Activated T-helper 1 cell treated with anti-CD3 and anti-CD28 coated beads, Interleukin-2, amount 50 U/mL, for 16 hours (primary cell): ENCODE results near the gene ABHD2.
"Not testable (repeated sequence)": the region's sequence is repeated elsewhere in the genome, so short reads cannot be mapped to it uniquely, and the experiment has no call there.

Experiments
- DNase-seq, 2 donors: peaks; one replicate each; pipeline ENCODE4 v3.0.0-alpha.2; 2020; ENCODE audit warnings: low read depth in 1 of 2, low spot score in 1 of 2

ABHD2 gene

DNA sequence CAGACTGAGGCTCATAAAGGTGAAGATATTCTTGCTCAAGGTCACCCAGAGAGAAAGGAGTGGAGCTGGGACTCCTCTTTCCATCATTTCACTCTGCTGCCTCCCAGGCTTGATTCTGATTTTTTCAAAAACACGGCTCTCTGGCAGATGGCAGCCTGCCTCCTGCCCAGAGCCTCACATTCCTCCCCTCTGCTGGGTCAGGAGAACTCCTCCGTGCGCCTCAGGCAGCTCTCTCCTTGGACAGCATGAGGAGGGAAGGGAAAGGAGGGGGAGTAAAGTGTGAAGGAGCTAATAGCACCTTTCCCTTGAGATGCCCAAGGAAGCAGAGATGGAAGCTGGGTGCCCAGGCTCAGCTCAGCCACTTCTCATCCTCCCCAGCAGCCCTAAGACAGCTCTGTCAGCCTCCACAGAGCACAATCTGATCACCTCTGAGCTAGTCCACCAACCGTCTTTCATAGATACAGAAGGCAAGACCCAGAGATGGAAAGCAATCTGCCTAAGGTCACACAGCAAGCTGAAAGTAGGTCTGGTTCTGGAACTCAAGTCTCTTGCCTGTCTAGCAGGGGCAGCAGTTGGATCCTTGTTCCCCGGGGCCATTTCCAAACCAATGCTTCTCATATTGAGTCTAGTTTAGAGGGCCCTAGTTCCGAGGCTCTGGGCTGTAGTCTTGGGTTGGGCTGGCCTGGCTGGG lies 129.6 kb downstream of the ABHD2 start:
- DNase-seq = no peak

DNA sequence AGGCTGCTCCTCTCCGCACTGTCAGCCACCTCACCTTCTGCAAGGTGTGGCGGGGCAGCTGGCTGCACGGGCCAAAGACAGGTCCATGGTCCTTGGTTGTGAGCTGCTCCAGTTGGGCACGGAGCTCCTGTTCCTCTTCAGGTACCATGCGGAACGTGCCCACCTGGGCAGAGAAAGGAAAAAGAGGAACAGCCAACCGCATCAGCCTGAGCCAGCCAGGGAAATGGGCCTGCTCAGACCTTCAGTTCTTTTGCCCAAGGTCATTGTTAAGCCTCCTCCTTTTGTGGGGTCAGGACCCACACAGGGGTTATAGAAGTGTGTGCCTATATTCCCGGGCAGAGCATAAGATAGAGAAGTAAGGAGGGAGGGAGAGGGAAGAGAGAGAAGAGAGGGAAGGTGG lies 130.3 kb downstream of the ABHD2 start:
- DNase-seq = no peak

DNA sequence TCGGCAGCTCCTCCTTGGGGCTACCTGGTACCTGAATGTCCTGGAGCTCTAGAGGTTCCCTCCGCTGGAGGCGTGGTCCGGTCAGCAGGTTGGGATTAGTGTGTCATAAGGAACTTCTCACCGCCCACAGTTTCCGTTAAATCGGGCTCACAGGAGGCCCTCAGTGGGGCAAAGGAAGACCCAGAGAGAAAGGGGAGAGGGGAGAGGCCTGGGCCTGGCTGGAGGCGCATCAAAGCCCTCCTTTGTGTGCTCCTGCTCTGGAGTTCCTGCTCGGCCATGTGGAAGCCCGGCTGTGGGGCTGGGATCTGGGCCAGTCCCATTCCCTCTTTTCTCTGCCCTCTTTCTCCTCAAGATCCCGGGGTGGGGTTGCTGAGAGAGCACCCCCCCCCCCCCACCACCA lies 133.3 kb downstream of the ABHD2 start, which contains the start of gene RLBP1:
Gene RLBP1, minus strand, starts transcription at position 37 of the 400 bp plus-strand sequence. CDS start 2,604 bp downstream, outside the sequence.
- no peak for DNase-seq

DNA sequence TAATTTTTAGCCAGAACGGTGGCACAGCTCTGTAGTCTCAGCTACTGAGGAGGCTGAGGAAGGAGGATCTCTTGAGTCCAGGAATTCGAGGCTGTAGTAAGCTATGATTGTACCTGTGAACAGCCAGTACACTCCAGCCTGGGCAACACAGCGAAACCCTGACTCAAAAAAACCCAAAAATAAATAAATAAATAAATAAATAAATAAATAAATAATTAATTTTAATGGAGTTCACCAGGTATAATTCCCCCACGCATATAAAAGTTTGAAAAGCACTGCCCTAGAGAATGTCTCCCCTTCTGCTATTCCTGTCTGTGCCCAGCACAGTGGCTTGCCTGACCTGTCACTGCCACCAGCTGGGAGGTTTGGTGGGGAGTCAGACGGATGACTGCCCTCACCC lies 137.3 kb downstream of the ABHD2 start:
- DNase-seq = no peak

DNA sequence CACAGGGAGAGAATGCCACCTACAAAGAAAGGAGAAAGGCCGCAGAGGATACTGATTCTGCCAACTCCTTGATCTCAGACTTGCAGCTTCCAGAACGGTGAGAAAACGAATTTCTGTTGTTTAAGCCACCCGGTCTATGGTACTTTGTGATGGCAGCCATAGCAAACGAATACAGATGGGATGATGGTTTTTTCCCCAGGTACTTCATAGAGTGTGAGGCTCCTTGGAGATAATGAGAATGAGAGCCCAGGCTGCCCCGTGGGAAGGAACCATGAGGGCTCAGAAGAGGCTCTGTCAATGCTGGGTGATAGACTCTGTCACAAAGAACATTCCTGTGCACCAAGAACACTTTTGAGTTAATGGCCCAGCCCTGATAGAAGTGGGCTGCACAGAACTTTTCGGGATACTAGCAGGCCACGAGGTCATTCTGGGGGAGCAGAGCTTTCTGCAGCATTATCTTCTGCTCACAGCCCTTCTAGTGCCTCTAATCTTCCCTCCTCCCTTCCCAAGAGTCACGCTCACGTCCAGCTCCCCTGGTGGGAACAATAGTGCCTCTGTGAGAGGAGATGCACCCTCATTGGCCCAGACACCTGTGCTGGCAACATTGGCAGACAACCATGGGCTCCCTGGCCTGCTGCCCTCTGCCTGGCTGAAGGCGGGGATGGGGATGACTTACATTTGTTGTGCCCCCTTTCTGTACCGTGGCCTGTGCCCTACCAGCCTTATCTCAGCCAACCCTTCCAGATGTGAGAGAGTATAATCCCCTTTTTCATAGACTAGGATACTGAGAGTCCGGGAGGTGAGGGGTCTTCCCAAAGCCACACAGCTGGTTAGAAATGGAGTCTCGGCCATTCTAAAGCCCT lies 138.3 kb downstream of the ABHD2 start:
- DNase-seq = no peak

DNA sequence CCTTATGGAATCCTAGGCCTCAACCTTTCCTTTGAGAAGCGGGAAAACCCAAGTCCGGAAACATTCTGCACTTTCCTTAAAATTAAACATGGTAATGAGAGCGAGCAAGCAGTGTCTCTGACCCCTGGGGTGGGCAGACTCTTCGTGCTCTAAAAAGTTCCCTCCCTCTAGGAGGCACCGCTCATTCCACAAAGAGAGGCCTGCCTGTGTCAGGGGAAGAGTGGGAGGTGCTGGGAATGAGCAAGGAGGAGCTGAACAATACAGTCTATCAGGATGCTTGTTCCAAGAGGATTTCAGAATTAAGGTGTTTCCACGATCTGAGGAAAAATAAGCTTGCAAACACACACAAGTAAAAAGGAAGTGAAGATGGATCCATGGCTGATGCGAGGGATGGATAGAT lies 139.2 kb downstream of the ABHD2 start:
- DNase-seq = no peak

DNA sequence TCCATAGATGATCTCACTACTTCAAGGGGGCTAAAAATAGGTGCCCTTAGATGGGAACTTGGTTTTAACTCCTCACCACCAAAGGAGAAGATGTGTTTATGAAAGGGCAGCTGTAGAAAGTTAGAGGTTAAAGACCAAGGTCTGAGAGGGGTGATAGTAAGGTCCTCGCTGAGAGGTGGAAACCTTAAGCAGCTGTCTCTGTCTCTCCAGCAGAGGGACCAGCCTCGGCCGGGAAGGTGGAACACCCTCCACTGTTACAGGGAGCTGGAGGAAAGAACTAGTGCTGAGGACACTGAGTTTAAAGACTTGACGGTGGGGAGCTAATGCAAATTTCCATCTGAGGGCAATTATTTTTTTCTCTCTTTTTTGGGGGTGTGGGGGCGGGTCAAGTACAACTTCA lies 142.0 kb downstream of the ABHD2 start:
- DNase-seq = no peak

DNA sequence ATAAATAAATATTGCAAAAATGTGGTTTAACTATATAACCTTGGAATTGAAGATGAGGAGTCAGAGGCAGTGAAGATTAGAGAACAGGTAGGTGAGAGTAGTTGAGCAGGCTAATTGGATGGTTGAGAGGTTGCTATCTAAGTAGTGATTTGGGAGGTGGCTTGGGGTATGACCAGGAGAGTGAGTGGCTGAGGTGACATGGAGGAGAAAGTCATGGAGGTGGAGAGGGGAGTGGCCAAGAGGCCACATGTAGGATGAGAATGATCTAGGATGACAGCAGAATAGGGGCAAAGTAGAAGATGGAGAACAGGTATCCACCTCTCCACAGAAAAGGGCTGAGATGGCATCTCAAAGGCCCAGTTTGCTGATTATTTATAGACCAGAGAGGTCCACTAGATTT lies 143.6 kb downstream of the ABHD2 start:
- no peak for DNase-seq

DNA sequence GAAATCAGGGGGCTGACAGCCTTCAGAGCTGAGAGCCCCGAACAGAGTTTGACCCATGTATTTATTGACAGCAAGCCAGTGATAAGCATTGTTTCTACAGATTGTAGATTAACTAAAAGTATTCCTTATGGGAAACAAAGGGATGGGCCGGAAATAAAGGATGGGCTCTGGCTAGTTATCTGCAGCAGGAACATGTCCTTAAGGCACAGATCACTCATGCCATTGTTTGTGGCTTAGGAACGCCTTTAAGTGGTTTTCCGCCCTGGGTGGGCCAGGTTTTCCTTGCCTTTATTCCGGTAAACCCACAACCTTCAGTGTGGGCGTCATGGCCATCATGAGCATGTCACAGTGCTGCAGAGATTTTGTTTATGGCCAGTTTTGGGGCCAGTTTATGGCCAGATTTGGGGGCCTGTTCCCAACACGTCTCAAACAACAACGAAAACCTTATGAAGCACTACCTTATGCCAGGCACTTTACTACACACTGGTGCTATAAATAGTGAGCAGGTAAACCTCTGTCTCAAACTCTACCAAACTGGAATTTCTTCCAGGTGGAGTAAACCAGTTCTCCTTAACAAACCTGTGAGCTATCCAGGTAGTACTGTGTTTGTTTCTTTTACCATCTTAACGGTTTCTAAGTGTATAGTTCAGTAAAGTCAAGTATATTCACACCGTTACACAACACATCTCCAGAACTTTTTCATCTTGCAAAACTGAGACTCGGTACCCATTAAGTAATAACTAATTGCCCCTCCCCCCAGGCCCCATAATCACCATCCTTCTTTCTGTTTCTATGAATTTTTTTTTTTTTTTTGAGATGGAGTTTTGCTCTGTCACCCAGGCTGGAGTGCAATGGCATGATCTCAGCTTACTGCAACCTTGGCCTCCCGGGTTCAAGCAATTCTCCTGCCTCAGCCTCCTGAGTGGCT lies 151.9 kb downstream of the ABHD2 start:
- not testable (repeated sequence) for DNase-seq

DNA sequence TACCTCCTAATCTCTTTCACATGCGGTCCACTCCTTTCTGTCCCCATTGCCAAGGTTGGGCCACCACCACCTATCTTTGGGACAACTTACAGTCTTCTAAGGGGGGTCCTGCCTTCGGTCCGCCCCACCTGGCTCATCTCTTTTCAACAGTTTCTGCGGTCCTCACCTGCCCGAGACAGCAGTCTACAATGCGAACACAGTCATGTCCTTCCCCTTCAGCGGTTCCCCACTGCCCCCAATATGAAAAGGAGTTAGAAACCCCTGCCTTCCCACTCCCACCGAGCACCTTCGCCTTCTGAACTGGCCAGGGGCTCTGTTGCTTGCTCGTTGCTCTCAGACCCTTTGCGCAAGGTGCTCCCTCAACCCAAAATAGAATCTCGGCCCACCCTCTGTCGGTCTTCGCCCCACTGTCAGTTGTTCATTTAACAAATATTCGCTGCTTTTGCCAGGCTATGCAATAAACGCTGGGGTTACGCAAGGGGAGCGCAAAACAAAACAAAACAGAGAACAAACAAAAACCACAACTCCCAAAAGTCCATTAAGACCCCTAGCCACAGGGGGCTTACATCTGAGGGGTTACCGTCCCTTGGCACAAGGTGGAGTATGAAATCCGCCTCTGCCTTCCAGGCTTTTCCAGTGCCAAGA lies 154.9 kb downstream of the ABHD2 start:
- no peak for DNase-seq

DNA sequence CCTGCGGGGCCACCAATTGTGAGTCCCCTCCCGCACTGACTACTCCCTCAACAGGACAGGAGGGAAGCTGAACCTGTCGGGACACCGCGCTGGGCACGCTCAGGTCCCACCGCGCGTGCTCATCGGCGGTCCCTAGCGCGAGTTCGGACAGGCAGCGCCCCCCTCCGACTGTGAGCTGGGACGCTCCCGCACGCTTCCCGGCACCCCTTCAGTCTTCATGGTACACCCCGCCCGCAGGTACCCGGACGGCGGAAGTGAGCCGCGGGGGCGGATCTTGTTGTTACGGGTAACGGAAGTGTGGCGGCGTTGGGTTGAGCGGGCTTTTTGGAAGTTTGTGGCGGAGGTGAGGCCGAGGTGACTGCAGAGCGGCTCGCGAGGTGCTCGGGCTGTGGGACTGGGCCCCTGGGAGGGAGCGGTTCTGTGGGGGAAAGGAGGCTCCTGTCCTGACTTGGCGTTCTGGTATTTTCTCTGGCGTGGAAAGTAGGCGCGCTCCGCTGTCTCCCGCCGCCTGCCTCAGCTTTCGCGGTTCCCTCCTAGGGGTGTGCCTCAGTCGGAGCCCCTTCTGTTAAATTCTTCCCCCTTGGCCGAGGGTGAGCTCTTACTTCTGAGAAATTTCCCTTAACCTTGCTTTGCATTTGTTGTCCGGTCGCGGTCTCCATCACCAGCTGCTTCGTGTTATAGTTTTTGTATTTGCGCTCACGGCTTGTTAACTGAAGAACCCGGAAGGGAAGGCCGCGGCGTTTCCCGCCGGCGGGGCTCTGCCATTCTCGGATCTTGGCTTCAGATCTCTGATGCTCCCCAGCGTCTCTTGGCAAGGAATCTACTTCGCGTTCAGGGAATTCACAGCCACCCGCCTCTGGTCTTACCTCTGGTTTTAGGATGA lies 155.7 kb downstream of the ABHD2 start, which contains the start of gene FANCI:
Gene FANCI, plus strand, starts transcription at position 289 of the 883 bp plus-strand sequence. CDS start 3,669 bp downstream, outside the sequence.
- peak; percentile 92 to 97 for DNase-seq

DNA sequence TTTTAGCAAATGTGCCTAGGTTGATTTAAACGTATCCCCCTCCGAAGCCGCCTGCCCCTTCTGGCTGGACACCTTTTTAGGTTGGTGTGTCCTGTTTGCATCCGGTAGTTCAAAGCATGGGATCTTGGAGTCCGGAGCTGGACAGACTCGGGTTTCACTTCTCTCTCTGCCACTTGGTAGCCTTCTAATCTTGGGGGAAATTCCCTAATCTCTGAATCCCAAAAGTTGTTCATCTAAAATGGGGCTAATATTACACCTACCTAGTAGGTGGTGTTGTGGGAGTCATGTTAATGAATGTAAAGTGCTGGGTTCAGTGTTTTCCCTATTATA lies 156.3 kb downstream of the ABHD2 start:
- no peak for DNase-seq

DNA sequence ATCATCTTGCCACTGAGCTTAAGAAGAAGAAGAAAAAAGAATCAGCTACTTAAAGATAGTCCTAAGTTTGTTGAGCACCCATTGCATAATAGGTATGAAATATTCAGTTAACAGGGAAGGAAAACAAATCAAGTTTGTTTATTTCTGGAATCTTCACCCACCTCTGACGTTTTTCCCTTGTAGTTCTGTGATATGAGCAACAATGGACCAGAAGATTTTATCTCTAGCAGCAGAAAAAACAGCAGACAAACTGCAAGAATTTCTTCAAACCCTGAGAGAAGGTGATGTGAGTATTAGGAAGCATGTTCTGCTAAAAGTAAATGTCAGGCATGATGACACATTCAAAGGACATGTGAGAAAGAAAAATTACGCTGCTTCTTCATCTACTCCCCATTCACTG lies 159.2 kb downstream of the ABHD2 start:
- no peak for DNase-seq

DNA sequence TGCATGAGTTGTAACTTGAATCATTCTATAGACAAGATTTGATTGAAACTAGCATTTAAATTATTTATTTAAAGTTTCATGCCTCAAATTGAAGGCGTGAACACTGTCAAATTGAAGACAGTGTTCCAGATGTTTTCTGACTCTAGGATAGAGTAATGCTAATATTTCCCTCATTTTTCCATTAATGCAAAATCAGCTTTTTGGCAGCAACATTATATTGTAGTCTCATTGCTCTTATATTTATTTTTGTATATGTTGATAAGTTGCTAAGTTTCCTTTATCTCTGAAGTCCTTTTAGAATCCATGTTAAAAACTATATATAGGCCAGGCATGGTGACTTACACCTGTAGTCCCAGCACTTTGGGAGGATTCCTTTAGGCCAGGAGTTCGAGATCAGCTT lies 160.3 kb downstream of the ABHD2 start:
- DNase-seq = no peak

DNA sequence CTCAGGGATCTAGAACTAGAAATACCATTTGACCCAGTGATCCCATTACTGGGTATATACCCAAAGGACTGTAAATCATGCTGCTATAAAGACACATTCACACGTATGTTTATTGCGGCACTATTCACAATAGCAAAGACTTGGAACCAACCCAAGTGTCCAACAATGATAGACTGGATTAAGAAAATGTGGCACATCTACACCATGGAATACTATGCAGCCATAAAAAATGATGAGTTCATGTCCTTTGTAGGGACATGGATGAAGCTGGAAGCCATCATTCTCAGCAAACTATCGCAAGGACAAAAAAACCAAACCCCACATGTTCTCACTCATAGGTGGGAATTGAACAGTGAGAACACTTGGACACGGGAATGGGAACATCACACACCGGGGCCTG lies 161.9 kb downstream of the ABHD2 start:
- not testable (repeated sequence) for DNase-seq
